ENCODE measurements around the gene SLC33A1. TPM values are rescaled to one million over a fixed set of nuclear protein-coding genes. Genes with fewer than 3 reads are reported as not detected.
"Not testable (repeated sequence)": the region's sequence is repeated elsewhere in the genome, so short reads cannot be mapped to it uniquely, and the experiment has no call there.

SLC33A1 gene
- total RNA-seq, 1 donor from 2014 or later: 24.4 TPM

GRCh38 chr3:155889212-155889611 is 35.0 kb upstream of the SLC33A1 start:
- Mint-ChIP-seq H3K4me1 (ENCODE audit: unreplicated experiment) (peaks cover 26% of the 10 kb centered on the region), H3K36me3 (peaks cover 15% of the 10 kb centered on the region), H3K27ac (no peak overlapping the region), H3K27me3 (no peaks in the 10 kb centered on the region), H3K4me3 (no peak overlapping the region), H3K9me3 (no peaks in the 10 kb centered on the region)
- TF ChIP-seq CTCF (conservative IDR thresholded peaks at IDR 0.05): no peak
- DNase-seq (ENCODE audit: extremely low spot score, unreplicated experiment): no peak

- Mint-ChIP-seq H3K4me3 (no peak overlapping the region), H3K27me3 (no peaks in the 10 kb centered on the region), H3K27ac (no peak overlapping the region), H3K36me3 (peaks cover 9% of the 10 kb centered on the region), H3K4me1 (ENCODE audit: unreplicated experiment) (peaks cover 31% of the 10 kb centered on the region), H3K9me3 (no peaks in the 10 kb centered on the region)
- no peak for TF ChIP-seq CTCF (conservative IDR thresholded peaks at IDR 0.05)
- no peak for DNase-seq (ENCODE audit: extremely low spot score, unreplicated experiment)
These were observed 32.7 kb upstream of the SLC33A1 start for GRCh38 chr3:155886915-155887314.

- H3K9me3 Mint-ChIP-seq; H3K27me3 Mint-ChIP-seq; H3K27ac Mint-ChIP-seq; H3K4me3 Mint-ChIP-seq; DNase-seq (ENCODE audit: extremely low spot score, unreplicated experiment): not testable (repeated sequence)
- Mint-ChIP-seq H3K36me3 (peaks cover 10% of the 10 kb centered on the region), H3K4me1 (ENCODE audit: unreplicated experiment) (peaks cover 33% of the 10 kb centered on the region)
These were observed 32.1 kb upstream of the SLC33A1 start for GRCh38 chr3:155886348-155886747.

- Mint-ChIP-seq H3K27ac (no peak overlapping the region), H3K36me3 (peaks cover 7% of the 10 kb centered on the region), H3K4me1 (ENCODE audit: unreplicated experiment) (peaks cover 27% of the 10 kb centered on the region), H3K4me3 (no peak overlapping the region), H3K27me3 (no peaks in the 10 kb centered on the region), H3K9me3 (no peaks in the 10 kb centered on the region)
- DNase-seq (ENCODE audit: extremely low spot score, unreplicated experiment): no peak
- TF ChIP-seq CTCF (conservative IDR thresholded peaks at IDR 0.05): no peak
These were observed 31.1 kb upstream of the SLC33A1 start for GRCh38 chr3:155885292-155885691.

- Mint-ChIP-seq H3K27ac (no peak overlapping the region), H3K4me1 (ENCODE audit: unreplicated experiment) (peaks cover 22% of the 10 kb centered on the region), H3K4me3 (no peak overlapping the region), H3K27me3 (no peaks in the 10 kb centered on the region), H3K36me3 (peaks cover 7% of the 10 kb centered on the region), H3K9me3 (no peaks in the 10 kb centered on the region)
- no peak for DNase-seq (ENCODE audit: extremely low spot score, unreplicated experiment)
- TF ChIP-seq CTCF (conservative IDR thresholded peaks at IDR 0.05): no peak
These were observed 30.1 kb upstream of the SLC33A1 start for GRCh38 chr3:155884292-155884691.

- no peak overlapping the region for H3K4me3 Mint-ChIP-seq
These were observed 26.1 kb upstream of the SLC33A1 start for GRCh38 chr3:155880286-155880685.

More at GRCh38 chr3:155880286-155880685, 26.1 kb upstream of the SLC33A1 start:
- peaks cover 15% of the 10 kb centered on the region for H3K36me3 Mint-ChIP-seq
- H3K4me1 Mint-ChIP-seq (ENCODE audit: unreplicated experiment): peaks cover 22% of the 10 kb centered on the region
- no peak for DNase-seq (ENCODE audit: extremely low spot score, unreplicated experiment)
- H3K27me3 Mint-ChIP-seq: no peaks in the 10 kb centered on the region
- no peaks in the 10 kb centered on the region for H3K9me3 Mint-ChIP-seq
- no peak for TF ChIP-seq CTCF (conservative IDR thresholded peaks at IDR 0.05)
- no peak overlapping the region for H3K27ac Mint-ChIP-seq
